ENCODE measurements around the gene BST2.

DNA sequence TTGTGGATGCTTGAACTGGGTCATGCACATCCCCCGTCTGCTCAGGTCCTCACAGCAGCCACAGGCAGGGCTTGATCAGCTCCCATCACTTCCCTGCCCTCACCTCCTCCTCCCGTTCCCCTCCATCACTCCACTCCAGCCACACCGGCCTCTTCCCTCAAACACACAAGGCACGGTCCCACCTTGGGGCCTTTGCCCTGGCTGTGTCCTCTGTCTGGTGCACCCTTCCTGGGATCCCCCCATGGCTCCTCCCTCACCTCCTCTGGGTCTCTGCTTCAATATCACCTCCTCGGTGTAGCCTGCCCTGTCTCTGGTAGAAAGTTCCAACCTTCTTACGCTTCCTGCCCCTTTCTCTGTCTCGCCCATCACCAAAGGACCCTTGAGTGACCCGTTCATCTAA is 52.0 kb downstream of the BST2 start:
- TF ChIP-seq, protein P1, sequence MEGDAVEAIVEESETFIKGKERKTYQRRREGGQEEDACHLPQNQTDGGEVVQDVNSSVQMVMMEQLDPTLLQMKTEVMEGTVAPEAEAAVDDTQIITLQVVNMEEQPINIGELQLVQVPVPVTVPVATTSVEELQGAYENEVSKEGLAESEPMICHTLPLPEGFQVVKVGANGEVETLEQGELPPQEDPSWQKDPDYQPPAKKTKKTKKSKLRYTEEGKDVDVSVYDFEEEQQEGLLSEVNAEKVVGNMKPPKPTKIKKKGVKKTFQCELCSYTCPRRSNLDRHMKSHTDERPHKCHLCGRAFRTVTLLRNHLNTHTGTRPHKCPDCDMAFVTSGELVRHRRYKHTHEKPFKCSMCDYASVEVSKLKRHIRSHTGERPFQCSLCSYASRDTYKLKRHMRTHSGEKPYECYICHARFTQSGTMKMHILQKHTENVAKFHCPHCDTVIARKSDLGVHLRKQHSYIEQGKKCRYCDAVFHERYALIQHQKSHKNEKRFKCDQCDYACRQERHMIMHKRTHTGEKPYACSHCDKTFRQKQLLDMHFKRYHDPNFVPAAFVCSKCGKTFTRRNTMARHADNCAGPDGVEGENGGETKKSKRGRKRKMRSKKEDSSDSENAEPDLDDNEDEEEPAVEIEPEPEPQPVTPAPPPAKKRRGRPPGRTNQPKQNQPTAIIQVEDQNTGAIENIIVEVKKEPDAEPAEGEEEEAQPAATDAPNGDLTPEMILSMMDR (IDR thresholded peaks at IDR 0.05): no peak
- no peak for TF ChIP-seq POLR2A (IDR thresholded peaks at IDR 0.05)

Data from body of pancreas (tissue), 4 donors.